Ascending aorta (tissue), 2 donors: ENCODE data around the gene TCTN3. TPM values are rescaled to one million over a fixed set of nuclear protein-coding genes. Genes with fewer than 3 reads are reported as not detected.
"Not testable (repeated sequence)": the region's sequence is repeated elsewhere in the genome, so short reads cannot be mapped to it uniquely, and the experiment has no call there.

Experiments used
- DNase-seq, 2 donors: peaks; one replicate each; pipeline ENCODE4 v3.0.0-alpha.2; 2019; ENCODE audit warnings: low spot score in 2 of 2
- H3K27ac ChIP-seq, 2 donors: fragments of 200-600 bp; sonication (generic); one replicate each; pipeline ENCODE4 v1.5.1; 2016 to 2017; ENCODE audit warnings: mild to moderate bottlenecking in 1 of 2
- H3K27me3 ChIP-seq: fragments of 200-600 bp; sonication (generic); one replicate; pipeline ENCODE4 v1.5.1; 2017
- H3K36me3 ChIP-seq, 2 donors: fragments of 200-600 bp; sonication (generic); one replicate each; pipeline ENCODE4 v1.5.1; 2016
- H3K4me1 ChIP-seq, 2 donors: fragments of 200-600 bp; sonication (generic); one replicate each; pipeline ENCODE4 v1.5.1; 2016 to 2017; ENCODE audit warnings: mild to moderate bottlenecking in 1 of 2
- H3K4me3 ChIP-seq, 2 donors: fragments of 200-600 bp; sonication (generic); one replicate each; pipeline ENCODE4 v1.5.1; 2016 to 2017; ENCODE audit warnings: mild to moderate bottlenecking in 1 of 2
- H3K9me3 ChIP-seq, 2 donors: fragments of 200-600 bp; sonication (generic); one replicate each; pipeline ENCODE4 v1.5.1; 2016
- intact Hi-C: fragments of 100-400 bp; cut with DNase I; formaldehyde crosslinking; loops from one replicate; pipeline ENCODE4 v1.15.1; 2023
- total RNA-seq: library from RNA; depleted of rRNA; stranded (reverse); fragments of >200 nt; gene quantifications from one replicate; pipeline ENCODE4 v1.1.0, GENCODE V29; 2016
- TF ChIP-seq, protein P1 (sequence below), 3 experiments: fragments of 200-600 bp in 2 of 3; fragments of 450-650 bp in 1 of 3; sonication (generic) in 2 of 3; IDR thresholded peaks; one replicate each; pipeline ENCODE4 v1.5.1; 2016 to 2019; ENCODE audit warnings: antibody characterized with exemption in 3 of 3, mild to moderate bottlenecking in 1 of 3, moderate library complexity in 1 of 3

The TCTN3 gene
- total RNA-seq, 1 donor from 2014 or later: 22.1 TPM

DNA sequence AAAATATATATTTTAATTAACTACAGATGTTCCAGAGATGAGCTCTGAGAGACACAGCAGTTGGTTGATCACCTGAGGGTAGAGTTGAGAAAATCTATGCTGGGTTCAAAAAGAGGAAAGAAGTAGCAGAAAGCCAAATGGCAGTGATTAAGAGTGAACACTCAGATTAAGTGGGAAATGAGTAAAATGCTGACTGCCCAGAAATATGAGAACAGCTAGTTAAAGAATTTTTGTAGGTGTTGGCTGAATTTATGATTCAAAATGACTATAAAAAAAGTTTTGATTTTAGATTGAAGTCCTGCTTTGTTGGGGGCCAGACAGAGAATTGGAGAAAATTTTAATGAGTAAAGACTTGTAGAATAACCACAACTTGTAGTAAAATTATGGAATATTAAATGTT lies 9.8 kb downstream of the TCTN3 start:
- Histone ChIP-seq H3K27me3 (no peaks in the 10 kb centered on the region), H3K27ac (no peak overlapping the region), H3K36me3 (peaks cover 59 to 77% of the 10 kb centered on the region in 2 donors), H3K4me1 (no peaks in the 10 kb centered on the region), H3K9me3 (no peaks in the 10 kb centered on the region), H3K4me3 (no peak overlapping the region)
- TF ChIP-seq, protein P1, sequence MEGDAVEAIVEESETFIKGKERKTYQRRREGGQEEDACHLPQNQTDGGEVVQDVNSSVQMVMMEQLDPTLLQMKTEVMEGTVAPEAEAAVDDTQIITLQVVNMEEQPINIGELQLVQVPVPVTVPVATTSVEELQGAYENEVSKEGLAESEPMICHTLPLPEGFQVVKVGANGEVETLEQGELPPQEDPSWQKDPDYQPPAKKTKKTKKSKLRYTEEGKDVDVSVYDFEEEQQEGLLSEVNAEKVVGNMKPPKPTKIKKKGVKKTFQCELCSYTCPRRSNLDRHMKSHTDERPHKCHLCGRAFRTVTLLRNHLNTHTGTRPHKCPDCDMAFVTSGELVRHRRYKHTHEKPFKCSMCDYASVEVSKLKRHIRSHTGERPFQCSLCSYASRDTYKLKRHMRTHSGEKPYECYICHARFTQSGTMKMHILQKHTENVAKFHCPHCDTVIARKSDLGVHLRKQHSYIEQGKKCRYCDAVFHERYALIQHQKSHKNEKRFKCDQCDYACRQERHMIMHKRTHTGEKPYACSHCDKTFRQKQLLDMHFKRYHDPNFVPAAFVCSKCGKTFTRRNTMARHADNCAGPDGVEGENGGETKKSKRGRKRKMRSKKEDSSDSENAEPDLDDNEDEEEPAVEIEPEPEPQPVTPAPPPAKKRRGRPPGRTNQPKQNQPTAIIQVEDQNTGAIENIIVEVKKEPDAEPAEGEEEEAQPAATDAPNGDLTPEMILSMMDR (IDR thresholded peaks at IDR 0.05): no peak
- no peak for DNase-seq
- intact Hi-C loops: no loop called here

DNA sequence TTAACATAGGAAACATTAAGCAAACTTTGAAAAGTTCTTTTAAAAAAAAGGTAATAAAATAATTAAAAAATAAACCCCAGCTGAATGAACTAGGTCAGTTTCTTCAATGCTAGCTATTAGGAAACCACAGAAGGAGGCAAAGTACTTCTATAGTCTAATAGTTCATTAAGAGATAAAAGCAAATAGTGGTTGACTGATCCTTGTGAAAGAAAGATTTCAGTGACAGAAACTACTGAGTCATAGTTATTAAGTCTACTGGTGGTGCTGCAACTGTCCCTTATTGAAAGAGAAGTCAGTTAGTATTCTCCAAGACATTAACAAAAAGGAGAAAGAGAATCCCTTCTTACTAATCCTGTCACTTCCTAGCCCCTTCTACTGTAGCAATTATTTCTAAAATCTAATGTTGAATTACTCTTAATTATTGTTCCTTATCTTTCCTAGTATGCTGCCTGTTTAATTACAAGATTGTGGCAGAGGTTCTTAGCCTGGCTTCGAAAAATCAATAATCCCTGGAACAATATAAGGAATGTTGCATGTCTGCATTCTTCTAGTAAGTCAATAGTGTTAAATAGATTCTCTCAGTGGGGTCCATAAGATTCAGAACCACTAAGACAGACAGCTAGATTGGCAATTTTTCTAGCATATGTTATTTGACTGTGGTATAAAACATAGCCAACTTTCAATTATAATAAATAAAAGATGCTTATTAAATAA lies 18.2 kb downstream of the TCTN3 start:
- Histone ChIP-seq H3K4me3 (no peak overlapping the region), H3K36me3 (peaks cover 17 to 34% of the 10 kb centered on the region in 2 donors)
- intact Hi-C loops: no loop called here

DNA sequence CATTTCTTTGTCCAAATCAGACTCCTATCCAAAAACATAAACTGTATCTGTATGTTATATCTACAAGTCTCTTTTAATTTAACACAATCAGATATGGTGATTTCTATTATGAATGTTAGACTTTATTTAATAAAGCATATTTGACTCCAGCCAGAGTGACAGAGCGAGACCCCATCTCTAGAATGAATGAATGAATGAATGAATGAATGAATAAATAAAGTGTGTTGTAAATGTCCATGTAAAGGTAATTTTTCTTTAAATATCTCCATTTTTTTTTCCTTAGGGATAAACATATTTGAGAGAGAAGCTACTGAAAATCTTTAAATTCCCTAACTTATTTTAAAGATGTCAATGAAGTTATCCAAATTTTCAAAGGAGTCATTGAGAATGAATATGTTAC lies 19.1 kb downstream of the TCTN3 start:
- Histone ChIP-seq H3K4me3 (no peak overlapping the region), H3K4me1 (no peaks in the 10 kb centered on the region), H3K9me3 (no peaks in the 10 kb centered on the region), H3K36me3 (peaks cover 12 to 28% of the 10 kb centered on the region in 2 donors), H3K27ac (no peak overlapping the region), H3K27me3 (no peaks in the 10 kb centered on the region)
- intact Hi-C loops: no loop called here
- DNase-seq: no peak
- TF ChIP-seq, protein P1 (IDR thresholded peaks at IDR 0.05): no peak

More for the DNA sequence above, 18.2 kb downstream of the TCTN3 start:
- no peak for DNase-seq
- TF ChIP-seq, protein P1 (IDR thresholded peaks at IDR 0.05): no peak
- Histone ChIP-seq H3K4me1 (no peaks in the 10 kb centered on the region), H3K27ac (no peak overlapping the region), H3K9me3 (no peaks in the 10 kb centered on the region), H3K27me3 (no peaks in the 10 kb centered on the region)

DNA sequence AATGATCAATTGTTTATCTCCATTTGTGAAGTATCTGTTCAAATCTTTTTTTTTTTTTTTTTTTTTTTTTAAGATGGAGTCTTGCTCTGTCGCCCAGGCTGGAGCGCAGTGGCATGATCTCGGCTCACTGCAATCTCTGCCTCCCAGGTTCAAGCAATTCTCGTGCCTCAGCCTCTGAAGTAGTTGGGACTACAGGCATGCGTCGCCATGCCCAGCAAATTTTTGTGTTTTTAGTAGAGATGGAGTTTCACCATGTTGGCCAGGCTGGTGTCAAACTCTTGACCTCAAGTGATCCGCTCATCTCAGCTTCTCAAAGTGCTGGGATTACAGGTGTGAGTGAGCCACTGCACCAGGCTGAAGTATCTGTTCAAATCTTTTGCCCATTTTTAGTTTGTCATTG lies 21.1 kb downstream of the TCTN3 start:
- H3K4me3 ChIP-seq, intact Hi-C loops, H3K27ac ChIP-seq, H3K4me1 ChIP-seq, H3K9me3 ChIP-seq, DNase-seq, H3K27me3 ChIP-seq: not testable (repeated sequence)
- peaks cover 6 to 22% of the 10 kb centered on the region in 2 donors for H3K36me3 ChIP-seq

DNA sequence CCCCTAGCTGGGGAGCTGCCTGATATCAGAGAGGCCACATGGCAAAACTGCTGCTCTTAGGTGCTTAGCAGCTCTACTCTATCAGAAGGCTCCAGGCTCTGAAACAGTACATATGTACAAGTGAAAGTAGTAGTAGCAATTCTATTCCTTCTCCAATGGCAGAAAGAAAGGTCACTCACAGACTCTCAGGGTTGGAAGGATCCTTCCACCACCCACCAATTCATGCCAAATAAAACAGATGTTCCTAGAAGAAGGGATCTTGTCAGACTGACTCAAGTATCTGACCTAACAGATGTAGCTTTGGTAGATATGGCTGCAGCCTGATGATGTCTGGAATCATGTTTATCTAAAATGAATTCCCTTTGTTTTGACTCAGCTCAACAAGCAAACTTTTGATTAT lies 29.2 kb downstream of the TCTN3 start:
- intact Hi-C loops: no loop called here
- no peaks in the 10 kb centered on the region for H3K4me1 ChIP-seq
- H3K4me3 ChIP-seq: no peak overlapping the region
- no peak overlapping the region for H3K27ac ChIP-seq
- TF ChIP-seq, protein P1 (IDR thresholded peaks at IDR 0.05): no peak
- no peak for DNase-seq
- H3K9me3 ChIP-seq: no peaks in the 10 kb centered on the region
- peaks cover 0 to 3% of the 10 kb centered on the region in 2 donors for H3K36me3 ChIP-seq
- no peaks in the 10 kb centered on the region for H3K27me3 ChIP-seq

DNA sequence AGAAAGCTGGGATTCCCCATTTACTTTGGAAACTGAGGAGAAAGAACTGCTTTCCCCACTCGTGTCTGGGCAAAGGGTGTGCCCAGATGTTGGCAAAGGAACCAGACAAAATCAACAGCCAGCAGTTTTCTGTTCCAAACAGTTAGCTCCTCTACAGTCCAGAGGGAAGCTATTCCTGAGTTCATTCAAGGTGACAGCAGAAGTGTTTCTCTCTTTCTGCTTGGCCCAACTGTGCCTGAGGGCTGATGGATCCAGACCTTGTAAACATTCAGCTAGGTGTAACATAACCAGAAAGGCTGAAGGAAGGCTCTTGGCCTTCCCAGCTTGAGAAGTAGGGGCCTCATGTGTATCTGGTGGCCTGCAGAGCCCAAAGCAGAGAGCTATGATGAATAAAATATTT lies 30.2 kb downstream of the TCTN3 start:
- intact Hi-C loops: no loop called here
- no peaks in the 10 kb centered on the region for H3K9me3 ChIP-seq
- H3K4me3 ChIP-seq: no peak overlapping the region
- TF ChIP-seq, protein P1 (IDR thresholded peaks at IDR 0.05): no peak
- H3K27me3 ChIP-seq: no peaks in the 10 kb centered on the region
- no peaks in the 10 kb centered on the region for H3K4me1 ChIP-seq
- no peak for DNase-seq
- peak overlapping the region in 1 of 2 donors; percentile 62 for H3K27ac ChIP-seq
- H3K36me3 ChIP-seq: no peaks in the 10 kb centered on the region
